Activated T-helper 9 cell treated with anti-CD3 and anti-CD28 coated beads, Interleukin-2, amount 50 U/mL, for 16 hours (primary cell): ENCODE data around the gene PRX.
"Not testable (repeated sequence)": the region's sequence is repeated elsewhere in the genome, so short reads cannot be mapped to it uniquely, and the experiment has no call there.

Experiments
- DNase-seq: peaks from one replicate; pipeline ENCODE4 v3.0.0-alpha.2; 2020; ENCODE audit warnings: low read depth

Gene PRX

DNA sequence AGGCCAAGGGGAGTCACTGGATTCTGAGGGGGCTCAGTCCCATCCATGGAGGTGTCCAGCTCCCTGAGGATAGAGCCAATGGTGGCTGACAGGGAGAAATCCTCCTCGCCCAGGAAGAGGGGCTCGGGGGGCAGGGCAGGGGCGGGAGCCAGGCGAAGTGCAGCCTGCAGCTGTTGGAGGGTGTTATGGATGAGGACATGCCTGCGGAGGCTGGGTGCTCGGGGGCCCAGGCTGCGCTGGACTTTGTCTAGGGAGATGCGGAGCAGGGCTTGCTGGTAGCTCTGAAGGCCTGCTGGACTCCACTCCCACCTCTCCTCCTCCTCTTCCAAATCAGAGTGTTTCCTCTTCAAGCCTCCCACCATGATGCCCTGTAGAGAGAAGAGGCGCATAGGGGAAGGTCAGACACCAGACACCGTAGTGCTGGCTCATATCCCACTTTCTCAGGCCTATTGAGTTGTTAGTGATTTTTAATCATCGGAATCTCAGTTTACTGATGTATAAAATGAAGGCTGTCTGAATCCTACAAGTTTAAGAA, 28.6 kb upstream of the PRX start:
- no peak for DNase-seq

GRCh38 chr19:40438284-40438683, 25.1 kb upstream of the PRX start:
- no peak for DNase-seq

GRCh38 chr19:40433391-40434216, 20.4 kb upstream of the PRX start:
- peak; percentile 35 for DNase-seq

- not testable (repeated sequence) for DNase-seq
Measured at GRCh38 chr19:40432760-40433159, 19.6 kb upstream of the PRX start.

- no peak for DNase-seq
Measured at GRCh38 chr19:40431698-40432097, 18.5 kb upstream of the PRX start.

DNA sequence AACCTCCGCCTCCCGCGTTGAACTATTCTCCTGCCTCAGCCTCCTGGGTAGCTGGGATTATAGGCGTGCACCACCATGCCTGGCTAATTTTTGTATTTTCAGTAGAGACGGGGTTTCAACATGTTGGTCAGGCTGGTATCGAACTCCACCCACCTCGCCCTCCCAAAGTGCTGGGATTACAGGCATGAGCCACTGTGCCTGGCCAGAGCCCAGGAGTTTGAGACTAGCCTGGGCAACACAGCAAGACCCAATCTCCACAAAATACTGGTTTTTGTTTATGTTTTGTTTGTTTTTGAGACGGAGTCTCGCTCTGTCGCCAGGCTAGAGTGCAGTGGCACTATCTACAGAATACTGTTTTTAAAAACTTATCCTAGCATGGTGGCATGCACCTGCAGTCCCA, 17.1 kb upstream of the PRX start:
- DNase-seq: not testable (repeated sequence)

DNA sequence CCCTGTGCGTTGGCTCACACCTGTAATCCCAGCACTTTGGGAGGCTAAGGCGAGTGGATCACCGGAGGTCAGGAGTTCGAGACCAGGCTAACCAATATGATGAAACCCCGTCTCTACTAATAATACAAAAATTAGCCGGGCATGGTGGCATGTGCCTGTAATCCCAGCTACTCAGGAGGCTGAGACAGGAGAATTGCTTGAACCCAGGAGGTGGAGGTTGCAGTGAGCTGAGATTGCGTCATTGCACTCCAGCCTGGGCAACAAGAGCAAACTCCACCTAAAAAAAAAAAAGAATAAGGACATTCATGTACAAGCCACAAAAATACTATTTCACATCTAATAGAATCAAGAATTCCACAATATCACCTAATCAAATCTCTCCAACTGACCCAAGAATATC, 15.0 kb upstream of the PRX start:
- not testable (repeated sequence) for DNase-seq

DNA sequence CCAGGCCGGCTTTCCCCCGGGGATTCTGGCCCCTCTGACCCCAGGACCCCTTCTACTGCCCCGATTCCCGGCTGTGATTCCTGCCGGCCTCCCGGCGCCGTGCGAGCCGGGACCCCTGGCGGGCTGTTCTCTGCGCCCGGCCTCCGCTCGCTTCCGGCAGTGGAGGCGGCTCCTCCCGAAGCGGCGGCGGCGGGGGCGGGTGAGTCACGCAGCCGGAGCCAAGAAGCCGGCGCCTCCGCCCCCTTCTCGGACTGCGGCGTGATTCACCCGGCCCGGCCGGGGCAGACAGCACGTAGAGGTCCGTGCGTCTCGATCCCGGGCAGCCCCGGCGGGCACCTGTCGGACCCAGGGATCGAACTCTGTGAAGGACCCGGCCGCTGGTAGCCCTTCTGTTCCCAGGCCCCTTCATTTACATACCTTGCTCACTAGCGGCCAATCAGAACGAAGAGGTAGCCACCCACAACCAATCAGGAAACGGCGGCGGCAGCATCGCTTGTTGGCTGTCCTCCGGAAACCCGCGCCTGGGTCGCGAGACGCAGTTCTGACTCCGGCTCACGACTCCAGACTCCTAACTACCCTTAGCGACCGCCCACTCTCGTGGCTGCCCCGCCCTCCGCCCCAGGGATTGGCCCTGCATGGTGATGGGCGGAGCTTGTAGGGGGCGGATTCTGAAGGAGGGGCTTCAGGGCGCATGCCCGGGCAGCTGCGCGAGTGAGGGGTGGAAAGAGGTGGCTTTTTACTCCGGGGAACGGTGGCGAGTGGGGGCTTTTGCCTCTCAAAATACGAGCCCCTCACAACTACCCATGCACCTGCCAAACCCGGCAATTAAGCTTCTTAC, 12.5 kb upstream of the PRX start, which contains the start of gene SERTAD1:
Gene SERTAD1, minus strand, starts transcription at position 543 of the 838 bp plus-strand sequence. CDS start 2,446 bp downstream, outside the sequence.
- peak; percentile 100 for DNase-seq

- DNase-seq: no peak
Measured at GRCh38 chr19:40424637-40425449, 11.7 kb upstream of the PRX start.

- no peak for DNase-seq
Measured at GRCh38 chr19:40423938-40424337, 10.8 kb upstream of the PRX start.

GRCh38 chr19:40422748-40423566, 9.8 kb upstream of the PRX start:
- DNase-seq: no peak

DNA sequence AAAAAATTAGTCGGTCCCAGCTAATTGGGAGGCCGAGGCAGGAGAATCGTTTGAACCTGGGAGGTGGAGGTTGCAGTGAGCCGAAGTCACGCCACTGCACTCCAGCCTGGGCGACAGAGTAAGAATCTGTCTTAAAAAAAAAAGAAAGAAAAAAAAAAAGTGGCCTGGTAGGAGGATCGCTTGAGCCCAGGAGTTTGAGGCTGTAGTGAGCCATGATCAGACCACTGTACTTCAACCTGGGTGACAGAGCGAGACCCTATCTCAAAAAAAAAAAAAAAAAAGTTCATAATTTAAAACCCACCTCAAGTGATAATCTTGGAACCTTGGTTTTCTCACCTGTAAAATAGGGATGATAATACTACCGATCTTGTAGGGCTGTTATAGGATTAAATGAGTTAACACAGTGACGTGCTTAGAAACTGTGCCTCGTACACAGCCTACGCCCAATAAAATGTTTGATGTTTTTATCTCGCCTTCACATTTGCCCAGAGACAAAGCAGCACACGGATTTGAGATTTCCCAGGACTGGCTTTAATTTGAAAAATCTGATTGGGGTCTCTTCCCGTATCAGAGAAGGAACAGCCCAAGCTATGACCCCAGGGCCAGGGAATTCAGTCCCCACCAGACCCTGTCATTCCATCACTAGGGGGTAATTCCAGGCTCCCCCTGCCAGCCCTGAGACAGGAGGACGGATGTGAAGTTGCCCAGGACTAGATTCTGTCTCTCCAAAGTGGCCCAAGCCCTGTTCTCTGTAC, 9.0 kb upstream of the PRX start:
- DNase-seq: no peak

DNA sequence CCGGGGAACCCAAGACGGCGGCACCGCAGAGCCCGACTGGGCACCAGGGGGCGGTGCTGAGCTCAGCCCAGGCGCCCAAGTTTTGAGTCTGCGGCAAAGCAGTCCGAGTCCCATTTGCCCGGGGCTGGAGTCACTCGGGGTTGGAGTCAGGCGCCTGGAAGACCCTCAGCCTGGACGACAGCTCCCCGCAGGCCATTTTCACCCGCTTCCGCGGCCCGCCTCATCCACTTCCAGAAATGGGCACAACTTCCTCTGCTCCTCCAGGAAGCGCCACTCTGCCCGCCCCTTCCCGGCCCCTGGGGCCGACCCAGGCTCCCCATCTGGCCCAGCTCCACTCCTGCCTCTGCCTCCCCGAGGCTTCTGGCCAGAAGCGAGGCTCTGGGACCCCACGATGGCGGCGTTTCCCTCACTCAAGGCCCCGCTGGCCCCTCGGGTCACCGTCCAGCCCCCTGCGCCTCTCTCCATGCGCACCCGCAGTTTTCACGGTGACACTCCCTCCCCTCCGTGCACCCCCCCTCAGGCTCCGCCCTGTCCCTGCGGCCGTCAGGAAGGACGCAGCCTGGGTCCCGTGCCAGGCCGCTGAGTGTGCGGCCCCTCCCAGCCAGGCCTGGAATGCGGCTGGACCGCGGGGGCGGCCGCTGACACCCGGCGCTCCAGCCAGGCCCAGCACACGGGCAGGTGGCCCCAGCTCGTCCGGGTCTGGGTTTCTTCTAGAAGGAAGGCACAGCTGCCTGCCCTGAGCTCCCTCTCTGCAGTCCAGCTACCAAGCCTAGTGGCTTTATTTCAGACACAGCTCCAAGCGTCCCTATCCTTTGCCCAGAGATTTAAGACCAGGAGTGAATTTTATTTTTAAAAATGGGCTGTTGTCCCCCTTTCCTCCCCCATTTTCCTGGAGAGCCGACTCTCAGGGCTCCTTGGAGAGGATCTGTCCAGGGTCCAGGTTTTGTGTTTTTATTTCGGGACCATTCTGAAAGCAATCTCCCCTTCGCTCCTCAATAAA, 7.9 kb upstream of the PRX start:
- DNase-seq: peak; percentile 61

- DNase-seq: no peak
Measured at GRCh38 chr19:40420451-40420765, 7.2 kb upstream of the PRX start.

- no peak for DNase-seq
Measured at GRCh38 chr19:40419780-40420179, 6.6 kb upstream of the PRX start.

GRCh38 chr19:40419066-40419612, 6.0 kb upstream of the PRX start:
- no peak for DNase-seq

DNA sequence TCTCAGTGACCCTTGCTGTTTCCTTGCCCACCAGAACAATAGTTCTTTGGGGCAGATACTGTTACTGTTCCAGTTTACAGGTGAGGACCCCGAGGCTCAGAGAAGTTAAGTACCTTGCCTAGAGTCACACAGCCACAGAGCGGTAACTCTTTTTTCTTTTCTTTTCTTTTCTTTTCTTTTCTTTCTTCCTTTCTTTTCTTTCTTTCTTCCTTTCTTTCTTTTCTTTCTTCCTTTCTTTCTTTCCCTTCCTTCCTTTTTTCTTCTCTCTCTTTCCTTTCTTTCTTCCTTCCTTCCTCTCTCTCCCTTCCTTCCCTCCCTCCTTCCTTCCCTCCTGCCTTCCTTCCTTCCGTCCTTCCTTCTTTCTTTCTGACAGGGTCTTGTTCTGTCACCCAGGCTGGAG, 4.9 kb upstream of the PRX start:
- DNase-seq: no peak

- DNase-seq: no peak
Measured at GRCh38 chr19:40417643-40417981, 4.4 kb upstream of the PRX start.
